ENCODE data around the gene RYR3. TPM values are rescaled to one million over a fixed set of nuclear protein-coding genes. Genes with fewer than 3 reads are reported as not detected.

Gene RYR3
- 4.8 TPM for total RNA-seq (ENCODE audit: unreplicated experiment)
- long read RNA-seq = 0 reads

GRCh38 chr15:33310481-33311311, at the start of gene RYR3:
RYR3 (plus strand) TSS chr15:33310967; CDS start chr15:33311046, 79 bp downstream.
- peaks cover 15% of the 10 kb centered on the region for H3K4me1 Mint-ChIP-seq (ENCODE audit: unreplicated experiment)
- H3K9me3 Mint-ChIP-seq (ENCODE audit: unreplicated experiment) = no peaks in the 10 kb centered on the region
- TF ChIP-seq CTCF (IDR thresholded peaks at IDR 0.05; ENCODE audit: unreplicated experiment) = no peak
- H3K27me3 Mint-ChIP-seq (ENCODE audit: unreplicated experiment) = peaks cover 9% of the 10 kb centered on the region
- no peaks in the 10 kb centered on the region for H3K36me3 Mint-ChIP-seq (ENCODE audit: low read depth, unreplicated experiment)
- peak; percentile 50 for DNase-seq (ENCODE audit: low spot score)
- H3K27ac Mint-ChIP-seq (ENCODE audit: unreplicated experiment) = no peak within 1 kb of the TSS
- peak within 1 kb of the TSS; percentile 89 for H3K4me3 Mint-ChIP-seq (ENCODE audit: unreplicated experiment)

- Mint-ChIP-seq H3K27me3 (ENCODE audit: unreplicated experiment) (no peaks in the 10 kb centered on the region), H3K27ac (ENCODE audit: unreplicated experiment) (no peak overlapping the region)
These were observed 48.5 kb upstream of the RYR3 start for GRCh38 chr15:33262306-33262705.

GRCh38 chr15:33277689-33278088, 33.1 kb upstream of the RYR3 start:
- no peaks in the 10 kb centered on the region for H3K9me3 Mint-ChIP-seq (ENCODE audit: unreplicated experiment)
- H3K4me1 Mint-ChIP-seq (ENCODE audit: unreplicated experiment) = peaks cover 9% of the 10 kb centered on the region
- H3K27ac Mint-ChIP-seq (ENCODE audit: unreplicated experiment) = no peak overlapping the region
- DNase-seq (ENCODE audit: low spot score) = no peak
- no peaks in the 10 kb centered on the region for H3K27me3 Mint-ChIP-seq (ENCODE audit: unreplicated experiment)
- H3K36me3 Mint-ChIP-seq (ENCODE audit: low read depth, unreplicated experiment) = no peaks in the 10 kb centered on the region
- TF ChIP-seq CTCF (IDR thresholded peaks at IDR 0.05; ENCODE audit: unreplicated experiment) = no peak
- H3K4me3 Mint-ChIP-seq (ENCODE audit: unreplicated experiment) = no peak overlapping the region

More at GRCh38 chr15:33262306-33262705, 48.5 kb upstream of the RYR3 start:
- no peaks in the 10 kb centered on the region for H3K4me1 Mint-ChIP-seq (ENCODE audit: unreplicated experiment)
- no peaks in the 10 kb centered on the region for H3K36me3 Mint-ChIP-seq (ENCODE audit: low read depth, unreplicated experiment)
- no peak for TF ChIP-seq CTCF (IDR thresholded peaks at IDR 0.05; ENCODE audit: unreplicated experiment)
- H3K9me3 Mint-ChIP-seq (ENCODE audit: unreplicated experiment) = no peaks in the 10 kb centered on the region
- DNase-seq (ENCODE audit: low spot score) = no peak
- H3K4me3 Mint-ChIP-seq (ENCODE audit: unreplicated experiment) = no peak overlapping the region

- DNase-seq (ENCODE audit: low spot score) = no peak
- Mint-ChIP-seq H3K27ac (ENCODE audit: unreplicated experiment) (no peak overlapping the region), H3K27me3 (ENCODE audit: unreplicated experiment) (no peaks in the 10 kb centered on the region)
These were observed 31.8 kb upstream of the RYR3 start for GRCh38 chr15:33278816-33279612.

More at GRCh38 chr15:33278816-33279612, 31.8 kb upstream of the RYR3 start:
- no peak for TF ChIP-seq CTCF (IDR thresholded peaks at IDR 0.05; ENCODE audit: unreplicated experiment)
- Mint-ChIP-seq H3K4me1 (ENCODE audit: unreplicated experiment) (peaks cover 11% of the 10 kb centered on the region), H3K9me3 (ENCODE audit: unreplicated experiment) (no peaks in the 10 kb centered on the region), H3K36me3 (ENCODE audit: low read depth, unreplicated experiment) (no peaks in the 10 kb centered on the region), H3K4me3 (ENCODE audit: unreplicated experiment) (no peak overlapping the region)

Data from endothelial cell (in vitro differentiated cells).